Upper lobe of left lung (tissue), 6 donors: ENCODE measurements around the gene LGI4. TPM values are rescaled to one million over a fixed set of nuclear protein-coding genes. Genes with fewer than 3 reads are reported as not detected.

ENCODE experiments used
- ATAC-seq, 2 donors: fragments of 200-7000 bp; cut with Tn5 transposase; one replicate each; pipeline ENCODE4 v1.9.1; 2022; ENCODE audit warnings: mild to moderate bottlenecking in 2 of 2, moderate library complexity in 2 of 2; ENCODE audit not compliant: low FRiP score in 2 of 2
- DNase-seq, 2 donors: peaks; one replicate each; pipeline ENCODE4 v3.0.0-alpha.2; 2019 to 2020
- H3K27ac ChIP-seq, 4 donors: fragments of 200-600 bp; sonication (generic); one replicate each; pipeline ENCODE4 v1.5.1; 2016 to 2019
- H3K27me3 ChIP-seq, 4 donors: fragments of 200-600 bp; sonication (generic); one replicate each; pipeline ENCODE4 v1.5.1; 2017 to 2019
- H3K36me3 ChIP-seq, 4 donors: fragments of 200-600 bp; sonication (generic); one replicate each; pipeline ENCODE4 v1.5.1; 2016 to 2019
- H3K4me1 ChIP-seq, 4 donors: fragments of 200-600 bp; sonication (generic); one replicate each; pipeline ENCODE4 v1.5.1; 2018 to 2019
- H3K4me3 ChIP-seq, 4 donors: fragments of 200-600 bp; sonication (generic); one replicate each; pipeline ENCODE4 v1.5.1; 2017 to 2019; ENCODE audit warnings: mild to moderate bottlenecking in 2 of 4, moderate library complexity in 1 of 4
- H3K9me3 ChIP-seq, 4 donors: fragments of 200-600 bp; sonication (generic); one replicate each; pipeline ENCODE4 v1.5.1; 2018 to 2019
- EP300 ChIP-seq, 4 donors: sonication (generic); formaldehyde crosslinking; IDR thresholded peaks; one replicate each; pipeline ENCODE4 v1.5.1; 2017; ENCODE audit warnings: antibody characterized with exemption in 4 of 4, control low read depth in 2 of 4
- POLR2A ChIP-seq, 4 donors: fragments of 450-650 bp; IDR thresholded peaks; one replicate each; pipeline ENCODE4 v1.5.1; 2016 to 2017; ENCODE audit warnings: antibody characterized with exemption in 4 of 4, mild to moderate bottlenecking in 2 of 4
- POLR2AphosphoS5 ChIP-seq, 2 donors: sonication (generic); formaldehyde crosslinking; IDR thresholded peaks; one replicate each; pipeline ENCODE4 v1.5.1; 2017; ENCODE audit warnings: antibody characterized with exemption in 2 of 2
- WGBS, 2 donors: methylation state at CpG; one replicate each; pipeline ENCODE4 v1.1.5; 2017 to 2018; 5-methylcytosine and 5-hydroxymethylcytosine counted together
- total RNA-seq, 6 donors: library from RNA; depleted of rRNA in 4 of 6; stranded (reverse); fragments of >200 nt in 4 of 6; gene quantifications; one replicate each; pipeline versions ENCODE4 v1.1.0 to v1.2.1, GENCODE V29; 2016 to 2021
- TF ChIP-seq, protein P1 (sequence below), 6 experiments: fragments of 450-650 bp in 4 of 6; fragments of 200-600 bp in 2 of 6; sonication (generic) in 2 of 6; IDR thresholded peaks; one replicate each; pipeline ENCODE4 v1.5.1; 2016 to 2019; ENCODE audit warnings: antibody characterized with exemption in 6 of 6
- donor health status: DM: no; HTN: no; CAD: no; lungs with moderate emphysema.
- donor health status: DM: no; HTN: yes; CAD: no; lungs with severe emphysema.

Gene LGI4
- total RNA-seq, 6 donors from 2014 or later: 3.3 to 25.3 (median 7.1) TPM

DNA sequence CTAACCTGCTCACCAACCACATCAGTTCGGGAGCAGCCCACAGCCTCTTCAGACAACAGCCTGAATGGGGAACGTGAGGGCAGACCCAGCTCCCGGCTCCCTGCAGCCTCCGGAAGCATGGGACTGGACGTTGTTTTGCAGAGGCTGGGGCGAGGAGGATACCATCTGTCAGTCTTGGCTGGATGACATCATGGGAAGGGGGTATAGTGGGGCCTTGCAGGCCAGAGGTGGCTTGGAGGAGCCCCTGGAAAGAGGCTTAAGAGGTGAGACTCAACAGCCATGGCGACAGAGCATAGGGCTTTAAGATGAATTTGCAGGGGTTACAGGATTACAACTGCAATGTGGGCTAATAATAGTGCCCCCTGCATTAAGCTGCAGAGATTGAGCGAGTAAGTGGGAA, 17.7 kb downstream of the LGI4 start:
- H3K9me3 ChIP-seq: no peaks in the 10 kb centered on the region
- peaks cover 13 to 47% (median 24%) of the 10 kb centered on the region in 4 donors for H3K4me1 ChIP-seq
- 55 to 68% methylated on average over 6 to 8 of the region's 8 CpGs for WGBS, 2 donors
- peak overlapping the region in 3 of 4 donors; percentile 29 to 52 (median 46) for H3K4me3 ChIP-seq
- DNase-seq (no peak), ATAC-seq (no peak)
- no peak for TF ChIP-seq POLR2AphosphoS5 (IDR thresholded peaks at IDR 0.05)
- no peak for TF ChIP-seq POLR2A (IDR thresholded peaks at IDR 0.05)
- TF ChIP-seq, protein P1, sequence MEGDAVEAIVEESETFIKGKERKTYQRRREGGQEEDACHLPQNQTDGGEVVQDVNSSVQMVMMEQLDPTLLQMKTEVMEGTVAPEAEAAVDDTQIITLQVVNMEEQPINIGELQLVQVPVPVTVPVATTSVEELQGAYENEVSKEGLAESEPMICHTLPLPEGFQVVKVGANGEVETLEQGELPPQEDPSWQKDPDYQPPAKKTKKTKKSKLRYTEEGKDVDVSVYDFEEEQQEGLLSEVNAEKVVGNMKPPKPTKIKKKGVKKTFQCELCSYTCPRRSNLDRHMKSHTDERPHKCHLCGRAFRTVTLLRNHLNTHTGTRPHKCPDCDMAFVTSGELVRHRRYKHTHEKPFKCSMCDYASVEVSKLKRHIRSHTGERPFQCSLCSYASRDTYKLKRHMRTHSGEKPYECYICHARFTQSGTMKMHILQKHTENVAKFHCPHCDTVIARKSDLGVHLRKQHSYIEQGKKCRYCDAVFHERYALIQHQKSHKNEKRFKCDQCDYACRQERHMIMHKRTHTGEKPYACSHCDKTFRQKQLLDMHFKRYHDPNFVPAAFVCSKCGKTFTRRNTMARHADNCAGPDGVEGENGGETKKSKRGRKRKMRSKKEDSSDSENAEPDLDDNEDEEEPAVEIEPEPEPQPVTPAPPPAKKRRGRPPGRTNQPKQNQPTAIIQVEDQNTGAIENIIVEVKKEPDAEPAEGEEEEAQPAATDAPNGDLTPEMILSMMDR (IDR thresholded peaks at IDR 0.05): no peak
- no peak for TF ChIP-seq EP300 (IDR thresholded peaks at IDR 0.05)
- peaks cover 0 to under 1% (median 0%) of the 10 kb centered on the region in 4 donors for H3K36me3 ChIP-seq
- H3K27ac ChIP-seq: peak overlapping the region; percentile 80 to 87 (median 84)
- no peaks in the 10 kb centered on the region for H3K27me3 ChIP-seq

DNA sequence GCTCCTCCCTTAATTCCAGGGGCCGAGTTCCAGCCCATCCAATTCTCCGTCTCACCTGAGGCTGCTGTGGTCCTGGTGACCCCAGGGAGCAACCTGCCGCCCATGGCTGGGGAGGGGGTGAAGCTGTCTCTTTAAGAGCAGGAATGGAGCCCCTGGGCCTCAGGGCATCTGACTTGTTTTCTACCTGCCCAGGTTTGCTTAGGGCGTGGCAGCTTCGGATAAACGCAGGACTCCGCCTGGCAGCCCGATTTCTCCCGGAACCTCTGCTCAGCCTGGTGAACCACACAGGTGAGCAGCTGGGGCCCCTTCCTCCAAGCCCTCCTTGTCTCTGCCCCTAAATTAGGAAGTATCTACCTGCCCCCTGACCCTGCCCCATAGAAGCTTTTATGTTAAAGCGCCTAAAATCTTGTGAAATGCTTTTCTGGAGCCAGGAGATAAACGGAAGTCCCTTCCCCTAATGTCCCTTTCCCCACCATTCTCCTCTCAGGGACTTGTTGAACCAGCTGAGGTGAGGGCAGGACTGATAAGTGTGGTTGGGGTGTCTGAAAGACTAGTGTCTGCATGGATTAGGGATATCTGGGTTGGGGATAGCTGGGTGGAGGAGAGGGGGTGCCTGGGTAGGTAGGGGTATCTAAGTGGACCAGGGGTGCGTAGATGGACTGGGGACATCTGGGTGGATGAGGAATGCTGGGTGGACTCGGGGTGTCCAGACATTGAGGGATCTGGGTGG, 18.6 kb downstream of the LGI4 start:
- H3K4me3 ChIP-seq: peak overlapping the region in 3 of 4 donors; percentile 29 to 52 (median 46)
- DNase-seq: peak in 1 of 2 donors; percentile 69

DNA sequence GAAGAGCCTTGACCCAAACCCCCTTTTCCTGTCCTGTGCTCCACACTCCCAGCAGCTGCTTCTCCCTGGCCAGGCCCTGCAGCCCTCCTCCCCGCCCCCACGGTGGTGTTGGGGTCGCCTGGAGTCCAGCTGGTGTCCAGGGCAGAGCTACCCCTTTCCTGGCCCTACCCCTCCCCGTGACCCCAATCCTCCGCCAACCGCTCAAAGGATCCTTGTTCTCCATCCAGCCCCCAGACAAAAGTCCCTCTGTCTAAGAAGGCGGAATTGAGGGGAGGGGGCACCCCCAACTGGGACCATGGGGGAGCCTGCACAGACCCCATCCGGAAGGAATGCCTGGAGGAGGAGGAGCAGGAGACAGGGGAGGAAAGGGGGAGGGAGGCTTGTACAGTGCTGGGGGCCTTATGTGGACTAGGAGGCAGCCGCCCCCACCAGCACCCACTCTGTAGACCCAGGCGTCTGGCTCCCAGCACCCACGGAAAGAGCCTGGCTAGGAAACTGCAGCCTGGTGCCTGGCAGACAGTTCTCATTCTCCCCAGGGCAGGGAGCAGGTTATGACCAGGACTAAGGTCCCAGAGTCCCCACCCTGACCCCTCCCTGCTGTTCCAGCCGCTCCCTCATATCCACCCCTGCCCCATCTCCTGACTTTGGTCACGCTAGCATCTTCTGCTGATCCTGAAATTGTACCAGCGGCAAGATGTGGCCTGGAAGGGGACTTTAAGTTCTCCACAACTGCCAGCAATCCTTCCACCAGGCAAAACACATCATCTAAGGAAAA, 19.5 kb downstream of the LGI4 start, which contains the start of gene FXYD3:
Gene FXYD3, plus strand, starts transcription at position 647 of the 775 bp plus-strand sequence. CDS start 3,554 bp downstream, outside the sequence.
- DNase-seq (peak in 1 of 2 donors; percentile 59), ATAC-seq (no peak)
- 57% methylated on average over 10 to 14 of the region's 14 CpGs for WGBS, 2 donors
- Histone ChIP-seq H3K4me3 (peak within 1 kb of the TSS in 3 of 4 donors; percentile 29 to 52 (median 46)), H3K4me1 (peaks cover 13 to 39% (median 22%) of the 10 kb centered on the region in 4 donors), H3K9me3 (no peaks in the 10 kb centered on the region), H3K36me3 (no peaks in the 10 kb centered on the region), H3K27me3 (no peaks in the 10 kb centered on the region), H3K27ac (peak within 1 kb of the TSS; percentile 80 to 87 (median 84))
- TF ChIP-seq EP300 (IDR thresholded peaks at IDR 0.05) (no peak), POLR2A (IDR thresholded peaks at IDR 0.05) (peak in 1 of 4 donors; percentile 4), POLR2AphosphoS5 (IDR thresholded peaks at IDR 0.05) (no peak)
- TF ChIP-seq, protein P1 (IDR thresholded peaks at IDR 0.05): no peak

More for the DNA sequence above, 18.6 kb downstream of the LGI4 start:
- peak overlapping the region; percentile 80 to 87 (median 84) for H3K27ac ChIP-seq
- ATAC-seq: peak in 1 of 2 donors; percentile 28
- WGBS, 2 donors: 65 to 84% methylated on average over 5 to 13 of the region's 13 CpGs
- peaks cover 13 to 47% (median 24%) of the 10 kb centered on the region in 4 donors for H3K4me1 ChIP-seq
- TF ChIP-seq EP300 (IDR thresholded peaks at IDR 0.05) (no peak), POLR2AphosphoS5 (IDR thresholded peaks at IDR 0.05) (peak in 1 of 2 donors; percentile 30), POLR2A (IDR thresholded peaks at IDR 0.05) (peak in 3 of 4 donors; percentile 39 to 74 (median 40))
- TF ChIP-seq, protein P1 (IDR thresholded peaks at IDR 0.05): no peak
- H3K27me3 ChIP-seq: no peaks in the 10 kb centered on the region
- H3K36me3 ChIP-seq: no peaks in the 10 kb centered on the region
- no peaks in the 10 kb centered on the region for H3K9me3 ChIP-seq

DNA sequence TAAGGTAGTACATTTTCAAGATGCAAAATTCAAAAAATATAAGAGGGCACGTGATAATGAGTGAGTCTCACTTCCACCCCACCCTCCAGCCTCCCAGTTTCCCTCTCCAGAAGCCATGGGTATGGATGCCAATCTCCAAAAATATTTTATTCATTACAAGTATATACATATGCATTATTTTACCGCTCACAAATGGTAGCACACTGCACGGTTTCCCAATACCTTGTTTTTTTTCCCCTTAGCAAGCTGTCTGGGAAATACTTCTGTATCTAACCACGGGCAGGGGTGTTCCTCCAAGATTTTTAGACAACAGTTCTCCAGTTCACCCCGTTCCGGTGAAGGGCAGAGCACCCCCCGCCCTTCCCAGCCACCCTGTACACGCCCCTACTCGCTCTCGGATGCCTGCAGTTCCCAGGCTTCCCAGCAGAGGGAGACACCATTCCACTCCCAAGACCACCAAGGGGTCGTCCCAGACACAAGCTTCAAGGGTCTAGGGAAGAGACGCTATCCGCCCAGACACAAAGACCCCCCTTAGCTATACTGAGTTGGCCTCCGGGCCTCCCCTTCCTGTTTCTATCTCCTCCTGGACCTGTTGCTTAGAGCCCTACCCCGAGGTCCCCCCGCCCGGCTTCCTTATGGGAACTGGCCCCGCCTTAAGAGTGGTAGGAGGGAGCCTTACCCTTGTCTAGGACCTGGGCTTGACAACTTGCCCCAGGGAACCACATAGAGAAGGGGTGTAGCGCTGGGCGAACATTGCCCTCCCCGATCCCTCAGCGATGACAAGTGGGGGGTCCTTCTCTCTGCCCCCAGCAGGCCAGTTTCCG, 20.3 kb downstream of the LGI4 start:
- peak overlapping the region; percentile 80 to 87 (median 84) for H3K27ac ChIP-seq
- peaks cover 11 to 31% (median 18%) of the 10 kb centered on the region in 4 donors for H3K4me1 ChIP-seq
- WGBS, 2 donors: 7 to 8% methylated on average over 23 of the region's 23 CpGs
- no peaks in the 10 kb centered on the region for H3K27me3 ChIP-seq
- H3K36me3 ChIP-seq: no peaks in the 10 kb centered on the region
- TF ChIP-seq EP300 (IDR thresholded peaks at IDR 0.05) (no peak), POLR2AphosphoS5 (IDR thresholded peaks at IDR 0.05) (no peak), POLR2A (IDR thresholded peaks at IDR 0.05) (peak in 1 of 4 donors; percentile 47)
- TF ChIP-seq, protein P1 (IDR thresholded peaks at IDR 0.05): peak; percentile 90 to 95 (median 94)
- DNase-seq (peak in 1 of 2 donors; percentile 75), ATAC-seq (peak; percentile 80 to 88)
- H3K9me3 ChIP-seq: no peaks in the 10 kb centered on the region
- H3K4me3 ChIP-seq: peak overlapping the region in 3 of 4 donors; percentile 29 to 52 (median 46)
